GM19193 (cell line): ENCODE results near the gene PIK3R6.

ENCODE experiments used
- POLR2A ChIP-seq: IDR thresholded peaks from 4 replicates; pipeline ENCODE4 v1.6.1; 2011; ENCODE audit not compliant: insufficient read depth, insufficient read length; ENCODE audit errors: extremely low read depth

PIK3R6 gene

GRCh38 chr17:8803531-8804420 is 63.7 kb downstream of the PIK3R6 start:
- TF ChIP-seq POLR2A: no peak

GRCh38 chr17:8801135-8801840 is 66.2 kb downstream of the PIK3R6 start:
- TF ChIP-seq POLR2A: no peak

GRCh38 chr17:8800656-8801055 is 66.8 kb downstream of the PIK3R6 start:
- no peak for TF ChIP-seq POLR2A

- TF ChIP-seq POLR2A: no peak
Measured at GRCh38 chr17:8799570-8800212, 67.8 kb downstream of the PIK3R6 start.

- TF ChIP-seq POLR2A: no peak
Measured at GRCh38 chr17:8798846-8799569, 68.5 kb downstream of the PIK3R6 start, which contains the start of gene MFSD6L. MFSD6L (minus strand) TSS chr17:8799365; CDS start chr17:8799120, 245 bp downstream.

- TF ChIP-seq POLR2A: no peak
Measured at GRCh38 chr17:8798176-8798845, 69.2 kb downstream of the PIK3R6 start.

GRCh38 chr17:8797621-8798175 is 69.8 kb downstream of the PIK3R6 start:
- TF ChIP-seq POLR2A: no peak

- no peak for TF ChIP-seq POLR2A
Measured at GRCh38 chr17:8794636-8795035, 72.8 kb downstream of the PIK3R6 start.

- TF ChIP-seq POLR2A: no peak
Measured at GRCh38 chr17:8793649-8794048, 73.8 kb downstream of the PIK3R6 start.

GRCh38 chr17:8792646-8793045 is 74.8 kb downstream of the PIK3R6 start:
- no peak for TF ChIP-seq POLR2A

- TF ChIP-seq POLR2A: no peak
Measured at GRCh38 chr17:8791910-8792270, 75.6 kb downstream of the PIK3R6 start.

GRCh38 chr17:8791248-8791909 is 76.1 kb downstream of the PIK3R6 start:
- TF ChIP-seq POLR2A: no peak

GRCh38 chr17:8789743-8790142 is 77.7 kb downstream of the PIK3R6 start:
- TF ChIP-seq POLR2A: no peak
